ENCODE data around the gene PPP1R37. TPM values are rescaled to one million over a fixed set of nuclear protein-coding genes. Genes with fewer than 3 reads are reported as not detected.

Gene PPP1R37
- total RNA-seq, 1 experiment from 2014 or later, result 26.5 TPM

- no peak for DNase-seq (ENCODE audit: low read depth)
Observed at GRCh38 chr19:45070861-45071544, 22.0 kb upstream of the PPP1R37 start.

- no peak for DNase-seq (ENCODE audit: low read depth)
Observed at GRCh38 chr19:45071545-45071938, 21.4 kb upstream of the PPP1R37 start.

GRCh38 chr19:45071969-45072790 is 20.8 kb upstream of the PPP1R37 start:
- no peak for DNase-seq (ENCODE audit: low read depth)

GRCh38 chr19:45074744-45075300 is 18.2 kb upstream of the PPP1R37 start:
- no peak for DNase-seq (ENCODE audit: low read depth)

GRCh38 chr19:45075301-45076028 is 17.5 kb upstream of the PPP1R37 start:
- no peak for DNase-seq (ENCODE audit: low read depth)

GRCh38 chr19:45076029-45076850 is 16.7 kb upstream of the PPP1R37 start, which contains the start of gene ZNF296:
Gene ZNF296, minus strand, starts transcription at chr19:45076478. Its CDS starts 105 bp downstream, at chr19:45076373.
- no peak for DNase-seq (ENCODE audit: low read depth)

GRCh38 chr19:45076851-45077730 is 15.9 kb upstream of the PPP1R37 start:
- DNase-seq (ENCODE audit: low read depth), result no peak

- no peak for DNase-seq (ENCODE audit: low read depth)
Observed at GRCh38 chr19:45078390-45079062, 14.5 kb upstream of the PPP1R37 start.

GRCh38 chr19:45079063-45079910 is 13.7 kb upstream of the PPP1R37 start, which contains the start of gene GEMIN7:
Gene GEMIN7, plus strand, starts transcription at chr19:45079260. Its CDS starts 10,855 bp downstream, at chr19:45090115.
- DNase-seq (ENCODE audit: low read depth), result peak; percentile 71

- DNase-seq (ENCODE audit: low read depth), result no peak
Observed at GRCh38 chr19:45079911-45080370, 13.0 kb upstream of the PPP1R37 start.

GRCh38 chr19:45082170-45082569 is 10.8 kb upstream of the PPP1R37 start:
- no peak for DNase-seq (ENCODE audit: low read depth)

- DNase-seq (ENCODE audit: low read depth), result no peak
Observed at GRCh38 chr19:45086480-45086879, 6.5 kb upstream of the PPP1R37 start.

GRCh38 chr19:45087531-45087930 is 5.4 kb upstream of the PPP1R37 start:
- DNase-seq (ENCODE audit: low read depth), result no peak

GRCh38 chr19:45090034-45090433 is 2.9 kb upstream of the PPP1R37 start:
- DNase-seq (ENCODE audit: low read depth), result no peak

- no peak for DNase-seq (ENCODE audit: low read depth)
Observed at GRCh38 chr19:45090606-45091005, 2.4 kb upstream of the PPP1R37 start.

GRCh38 chr19:45091031-45091923 is 1.7 kb upstream of the PPP1R37 start:
- no peak for DNase-seq (ENCODE audit: low read depth)

GRCh38 chr19:45094137-45094536 is 1.2 kb downstream of the PPP1R37 start:
- DNase-seq (ENCODE audit: low read depth), result no peak

Measured in HT1080 (cell line).